GM18951 (cell line): ENCODE data around the gene BRME1.
A peak's percentile ranks its signal among the peaks of the same experiment; 100 is the strongest.

Source experiments
- POLR2A ChIP-seq: IDR thresholded peaks from 4 replicates; pipeline ENCODE4 v1.6.1; 2011; ENCODE audit warnings: mild to moderate bottlenecking; ENCODE audit not compliant: insufficient read length, insufficient read depth; ENCODE audit errors: extremely low read depth
- in situ Hi-C: fragments of 300-500 bp; cut with MboI; formaldehyde crosslinking; loops from one replicate; pipeline ENCODE4 v1.12.0; 2022; ENCODE audit warnings: low sequenced_read_pairs, mixed read lengths, inconsistent platforms; ENCODE audit not compliant: unreplicated experiment

BRME1 gene

GRCh38 chr19:13890136-13890535, 15.8 kb downstream of the BRME1 start:
- in situ Hi-C loops: no loop called here
- TF ChIP-seq POLR2A: no peak

- in situ Hi-C loops: no loop called here
- TF ChIP-seq POLR2A: no peak
Measured at GRCh38 chr19:13888281-13888680, 17.6 kb downstream of the BRME1 start.

- TF ChIP-seq POLR2A: no peak
- in situ Hi-C loops: no loop called here
Measured at GRCh38 chr19:13887517-13887916, 18.4 kb downstream of the BRME1 start.

GRCh38 chr19:13887018-13887436, 18.9 kb downstream of the BRME1 start:
- in situ Hi-C loops: no loop called here

GRCh38 chr19:13885826-13886365, 20.0 kb downstream of the BRME1 start:
- no peak for TF ChIP-seq POLR2A
- in situ Hi-C loops: no loop called here

More at GRCh38 chr19:13887018-13887436, 18.9 kb downstream of the BRME1 start:
- no peak for TF ChIP-seq POLR2A

GRCh38 chr19:13884726-13885591, 21.0 kb downstream of the BRME1 start:
- in situ Hi-C loops: loop anchor here (5.0 kb wide), 1 partner anchor 187 kb away; the partner anchor contains the start of gene MISP3
- no peak for TF ChIP-seq POLR2A

- no peak for TF ChIP-seq POLR2A
- in situ Hi-C loops: loop anchor here (5.0 kb wide), 1 partner anchor 189 kb away; the partner anchor contains the start of gene MISP3
Measured at GRCh38 chr19:13883516-13884064, 22.3 kb downstream of the BRME1 start.

GRCh38 chr19:13882836-13883235, 23.1 kb downstream of the BRME1 start:
- in situ Hi-C loops: loop anchor here (5.0 kb wide), 1 partner anchor 189 kb away; the partner anchor contains the start of gene MISP3
- no peak for TF ChIP-seq POLR2A

GRCh38 chr19:13882419-13882795, 23.5 kb downstream of the BRME1 start:
- in situ Hi-C loops: loop anchor here (5.0 kb wide), 1 partner anchor 190 kb away; the partner anchor contains the start of gene MISP3

GRCh38 chr19:13881692-13882418, 24.1 kb downstream of the BRME1 start:
- peak; percentile 33 for TF ChIP-seq POLR2A
- in situ Hi-C loops: loop anchor here (5.0 kb wide), 1 partner anchor 190 kb away; the partner anchor contains the start of gene MISP3

More at GRCh38 chr19:13882419-13882795, 23.5 kb downstream of the BRME1 start:
- no peak for TF ChIP-seq POLR2A

GRCh38 chr19:13881251-13881691, 24.6 kb downstream of the BRME1 start:
- in situ Hi-C loops: loop anchor here (5.0 kb wide), 1 partner anchor 191 kb away; the partner anchor contains the start of gene MISP3
- TF ChIP-seq POLR2A: no peak
